Daoy (cell line): ENCODE results near the gene SLC25A41. TPM values are rescaled to one million over a fixed set of nuclear protein-coding genes. Genes with fewer than 3 reads are reported as not detected.

Experiments
- DNase-seq: peaks from one replicate; pipeline ENCODE4 v3.0.0-alpha.2; 2015; ENCODE audit warnings: low read depth
- total RNA-seq: library from RNA; depleted of rRNA; stranded (reverse); fragments of >200 nt; shearing (Covaris generic); gene quantifications from 2 replicates; pipeline ENCODE4 v1.2.3, GENCODE V29; 2014

Gene SLC25A41
- total RNA-seq, 1 experiment from 2014 or later, result not detected

GRCh38 chr19:6460099-6460884 is 26.7 kb upstream of the SLC25A41 start:
- DNase-seq, result peak; percentile 98

- peak; percentile 84 for DNase-seq
Observed at GRCh38 chr19:6459262-6460098, 25.9 kb upstream of the SLC25A41 start, which contains the start of gene SLC25A23. SLC25A23 (minus strand) TSS chr19:6459792; CDS start chr19:6459628, 164 bp downstream.

- DNase-seq, result no peak
Observed at GRCh38 chr19:6458695-6459261, 25.2 kb upstream of the SLC25A41 start.

GRCh38 chr19:6457958-6458694 is 24.6 kb upstream of the SLC25A41 start:
- DNase-seq, result peak; percentile 38

- no peak for DNase-seq
Observed at GRCh38 chr19:6455924-6456323, 22.4 kb upstream of the SLC25A41 start.

- no peak for DNase-seq
Observed at GRCh38 chr19:6453951-6454565, 20.5 kb upstream of the SLC25A41 start.

- no peak for DNase-seq
Observed at GRCh38 chr19:6452899-6453298, 19.3 kb upstream of the SLC25A41 start.

- DNase-seq, result no peak
Observed at GRCh38 chr19:6452223-6452614, 18.7 kb upstream of the SLC25A41 start.

GRCh38 chr19:6451583-6452222 is 18.1 kb upstream of the SLC25A41 start:
- no peak for DNase-seq

GRCh38 chr19:6450166-6450565 is 16.6 kb upstream of the SLC25A41 start:
- no peak for DNase-seq

GRCh38 chr19:6448045-6448444 is 14.5 kb upstream of the SLC25A41 start:
- DNase-seq, result no peak

GRCh38 chr19:6446452-6446851 is 12.9 kb upstream of the SLC25A41 start:
- DNase-seq, result no peak

- no peak for DNase-seq
Observed at GRCh38 chr19:6443986-6444385, 10.4 kb upstream of the SLC25A41 start.

GRCh38 chr19:6442087-6442688 is 8.6 kb upstream of the SLC25A41 start:
- DNase-seq, result no peak

- DNase-seq, result no peak
Observed at GRCh38 chr19:6440905-6441304, 7.3 kb upstream of the SLC25A41 start.

- DNase-seq, result no peak
Observed at GRCh38 chr19:6439743-6440142, 6.2 kb upstream of the SLC25A41 start.

GRCh38 chr19:6433165-6433564 is 398 bp downstream of the SLC25A41 start:
- DNase-seq, result no peak

GRCh38 chr19:6431891-6432290 is 1.7 kb downstream of the SLC25A41 start:
- no peak for DNase-seq

- no peak for DNase-seq
Observed at GRCh38 chr19:6429419-6430221, 3.9 kb downstream of the SLC25A41 start.
